ENCODE measurements around the gene TGIF2. TPM values are rescaled to one million over a fixed set of nuclear protein-coding genes. Genes with fewer than 3 reads are reported as not detected.

Gene TGIF2
- total RNA-seq, 1 experiment from 2014 or later = 17.1 TPM

DNA sequence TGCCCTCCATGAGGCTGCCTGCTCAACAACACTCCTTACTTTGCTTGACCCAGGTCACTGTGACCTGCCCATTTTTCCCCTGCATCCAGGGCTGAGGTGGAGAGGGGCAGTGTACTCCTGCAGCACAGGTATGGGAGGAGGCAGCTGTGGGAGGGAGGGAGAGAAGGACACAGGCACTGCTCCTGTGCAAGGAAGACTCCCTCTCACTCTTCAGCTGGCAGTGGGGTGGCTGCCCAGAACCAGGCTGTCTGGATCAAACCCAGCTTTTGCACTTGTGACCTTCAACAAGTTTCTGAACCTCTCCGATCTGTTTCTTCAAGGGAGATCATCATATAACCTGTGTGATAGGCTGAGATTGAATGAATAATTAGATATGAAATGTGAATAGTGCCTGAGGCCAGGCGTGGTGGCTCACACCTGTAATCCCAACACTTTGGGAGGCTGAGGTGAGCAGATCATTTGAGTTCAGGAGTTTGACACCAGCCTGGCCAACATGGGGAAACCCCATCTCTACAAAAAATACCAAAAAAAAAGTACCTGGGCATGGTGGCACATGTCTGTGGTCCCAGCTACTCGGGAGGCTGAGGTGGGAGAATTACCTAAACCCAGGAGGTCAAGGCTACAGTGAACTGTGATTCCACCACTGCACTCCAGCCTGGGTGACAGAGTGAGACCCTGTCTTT is 14.1 kb downstream of the TGIF2 start:
- ChIA-PET RAD21 (ENCODE audit: low non-redundant PET in 1 of 2, low total read pairs in 2 of 2, uncharacterized antibody in 2 of 2, unreplicated experiment in 2 of 2) (no interaction called here), POLR2A (interaction anchor here (1.5 kb wide), 1 partner anchor 18 kb away, joined by 3 read pairs; the partner anchor contains the start of gene RAB5IF), CTCF (interaction anchor here (2.2 kb wide), 1 partner anchor 18 kb away, joined by 9 read pairs; the partner anchor contains the start of gene RAB5IF)
- intact Hi-C loops (cut with micrococcal nuclease) = no loop called here
- H3K9me3 ChIP-seq (ENCODE audit: control insufficient read depth in 1 of 2, insufficient read depth in 1 of 2, low read depth in 1 of 2, low read length in 2 of 2) = no peaks in the 10 kb centered on the region
- H3K36me3 ChIP-seq (ENCODE audit: control insufficient read depth in 1 of 2, insufficient read depth in 2 of 2, low read length in 2 of 2) = no peaks in the 10 kb centered on the region
- H3K27ac ChIP-seq (ENCODE audit: low read depth, low read length) = no peak overlapping the region
- no TSS peak for BruUV-seq (replicated peaks)
- no peak overlapping the region for H3K4me3 ChIP-seq (replicated peaks in 1 of 2; ENCODE audit: low read depth in 1 of 2, low read length in 2 of 2)
- TF ChIP-seq SRF (IDR thresholded peaks at IDR 0.05; ENCODE audit: low read depth) (no peak), FOSL1 (IDR thresholded peaks at IDR 0.05; ENCODE audit: low read depth) (no peak), TCF7L2 (IDR thresholded peaks at IDR 0.05; ENCODE audit: borderline replicate concordance, extremely low read depth, insufficient read depth, insufficient read length) (no peak), POLR2A (IDR thresholded peaks at IDR 0.05; ENCODE audit: borderline replicate concordance, extremely low read depth, insufficient read depth, insufficient read length) (no peak), ELF1 (IDR thresholded peaks at IDR 0.05; ENCODE audit: borderline replicate concordance, low read depth) (no peak), JUND (IDR thresholded peaks at IDR 0.05) (no peak), CBX3 (IDR thresholded peaks at IDR 0.05; ENCODE audit: low read depth) (no peak), EZH2phosphoT487 (IDR thresholded peaks at IDR 0.05; ENCODE audit: borderline replicate concordance) (no peak), YY1 (IDR thresholded peaks at IDR 0.05; ENCODE audit: extremely low read depth, insufficient replicate concordance, low read depth, low read length) (no peak), ZFX (IDR thresholded peaks at IDR 0.05) (no peak)
- TF ChIP-seq, protein P1, sequence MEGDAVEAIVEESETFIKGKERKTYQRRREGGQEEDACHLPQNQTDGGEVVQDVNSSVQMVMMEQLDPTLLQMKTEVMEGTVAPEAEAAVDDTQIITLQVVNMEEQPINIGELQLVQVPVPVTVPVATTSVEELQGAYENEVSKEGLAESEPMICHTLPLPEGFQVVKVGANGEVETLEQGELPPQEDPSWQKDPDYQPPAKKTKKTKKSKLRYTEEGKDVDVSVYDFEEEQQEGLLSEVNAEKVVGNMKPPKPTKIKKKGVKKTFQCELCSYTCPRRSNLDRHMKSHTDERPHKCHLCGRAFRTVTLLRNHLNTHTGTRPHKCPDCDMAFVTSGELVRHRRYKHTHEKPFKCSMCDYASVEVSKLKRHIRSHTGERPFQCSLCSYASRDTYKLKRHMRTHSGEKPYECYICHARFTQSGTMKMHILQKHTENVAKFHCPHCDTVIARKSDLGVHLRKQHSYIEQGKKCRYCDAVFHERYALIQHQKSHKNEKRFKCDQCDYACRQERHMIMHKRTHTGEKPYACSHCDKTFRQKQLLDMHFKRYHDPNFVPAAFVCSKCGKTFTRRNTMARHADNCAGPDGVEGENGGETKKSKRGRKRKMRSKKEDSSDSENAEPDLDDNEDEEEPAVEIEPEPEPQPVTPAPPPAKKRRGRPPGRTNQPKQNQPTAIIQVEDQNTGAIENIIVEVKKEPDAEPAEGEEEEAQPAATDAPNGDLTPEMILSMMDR (IDR thresholded peaks at IDR 0.05 in 2 of 3, conservative IDR thresholded peaks at IDR 0.05 in 1 of 3; ENCODE audit: borderline replicate concordance in 1 of 3, insufficient read depth in 1 of 3, low read depth in 2 of 3, low read length in 2 of 3) = no peak
- TF ChIP-seq, protein P2, sequence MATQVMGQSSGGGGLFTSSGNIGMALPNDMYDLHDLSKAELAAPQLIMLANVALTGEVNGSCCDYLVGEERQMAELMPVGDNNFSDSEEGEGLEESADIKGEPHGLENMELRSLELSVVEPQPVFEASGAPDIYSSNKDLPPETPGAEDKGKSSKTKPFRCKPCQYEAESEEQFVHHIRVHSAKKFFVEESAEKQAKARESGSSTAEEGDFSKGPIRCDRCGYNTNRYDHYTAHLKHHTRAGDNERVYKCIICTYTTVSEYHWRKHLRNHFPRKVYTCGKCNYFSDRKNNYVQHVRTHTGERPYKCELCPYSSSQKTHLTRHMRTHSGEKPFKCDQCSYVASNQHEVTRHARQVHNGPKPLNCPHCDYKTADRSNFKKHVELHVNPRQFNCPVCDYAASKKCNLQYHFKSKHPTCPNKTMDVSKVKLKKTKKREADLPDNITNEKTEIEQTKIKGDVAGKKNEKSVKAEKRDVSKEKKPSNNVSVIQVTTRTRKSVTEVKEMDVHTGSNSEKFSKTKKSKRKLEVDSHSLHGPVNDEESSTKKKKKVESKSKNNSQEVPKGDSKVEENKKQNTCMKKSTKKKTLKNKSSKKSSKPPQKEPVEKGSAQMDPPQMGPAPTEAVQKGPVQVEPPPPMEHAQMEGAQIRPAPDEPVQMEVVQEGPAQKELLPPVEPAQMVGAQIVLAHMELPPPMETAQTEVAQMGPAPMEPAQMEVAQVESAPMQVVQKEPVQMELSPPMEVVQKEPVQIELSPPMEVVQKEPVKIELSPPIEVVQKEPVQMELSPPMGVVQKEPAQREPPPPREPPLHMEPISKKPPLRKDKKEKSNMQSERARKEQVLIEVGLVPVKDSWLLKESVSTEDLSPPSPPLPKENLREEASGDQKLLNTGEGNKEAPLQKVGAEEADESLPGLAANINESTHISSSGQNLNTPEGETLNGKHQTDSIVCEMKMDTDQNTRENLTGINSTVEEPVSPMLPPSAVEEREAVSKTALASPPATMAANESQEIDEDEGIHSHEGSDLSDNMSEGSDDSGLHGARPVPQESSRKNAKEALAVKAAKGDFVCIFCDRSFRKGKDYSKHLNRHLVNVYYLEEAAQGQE (IDR thresholded peaks at IDR 0.05; ENCODE audit: low read depth) = no peak
- H3K9ac ChIP-seq (ENCODE audit: low read length) = no peak overlapping the region
- DNase-seq (ENCODE audit: low read depth, low spot score) = no peak
- H3K4me2 ChIP-seq (ENCODE audit: low read length) = no peak overlapping the region
- H4K20me1 ChIP-seq (ENCODE audit: insufficient read depth) = no peaks in the 10 kb centered on the region
- ATAC-seq = no peak
- no peaks in the 10 kb centered on the region for H3K79me2 ChIP-seq (ENCODE audit: insufficient read depth, low read length)
- H3K4me1 ChIP-seq (ENCODE audit: control insufficient read depth in 1 of 2, insufficient read depth in 2 of 2, low read length in 2 of 2) = peaks cover 4 to 19% of the 10 kb centered on the region in 2 experiments; a peak in 3 of 4 replicates
- no peaks in the 10 kb centered on the region for H3K27me3 ChIP-seq (ENCODE audit: insufficient read depth, low read length)
- no peak overlapping the region for H2AFZ ChIP-seq (ENCODE audit: low read depth, low read length, poor library complexity, severe bottlenecking)
- no peaks in the 10 kb centered on the region for H3K9me2 ChIP-seq (ENCODE audit: insufficient read depth)
